GM19351 (cell line): ENCODE measurements around the gene IGSF21.

Experiments
- ATAC-seq: cut with Tn5 transposase; IDR thresholded peaks from one replicate; pipeline ENCODE4 v1.9.1; 2021; ENCODE audit warnings: mild to moderate bottlenecking, moderate library complexity; ENCODE audit not compliant: unreplicated experiment

Gene IGSF21

DNA sequence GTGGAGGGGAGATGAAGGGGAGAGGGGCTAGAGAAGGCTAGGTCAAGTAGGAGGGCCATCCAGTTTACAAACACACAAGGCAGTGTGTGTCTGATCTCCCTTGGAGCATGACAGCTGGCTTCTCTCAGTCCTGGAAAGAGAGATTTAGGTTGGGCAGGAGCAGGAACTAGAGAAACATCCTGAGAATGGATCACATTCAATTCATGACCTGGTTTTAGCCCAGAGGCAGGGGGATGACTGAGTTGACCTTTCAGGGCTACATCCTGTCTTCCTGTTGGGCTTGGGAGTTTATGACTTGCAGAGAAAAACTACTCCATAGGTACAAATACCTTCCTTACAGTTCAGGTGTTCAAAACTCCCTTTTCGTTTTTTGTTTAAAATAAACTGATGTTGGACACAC is 97.0 kb downstream of the IGSF21 start:
- no peak for ATAC-seq

DNA sequence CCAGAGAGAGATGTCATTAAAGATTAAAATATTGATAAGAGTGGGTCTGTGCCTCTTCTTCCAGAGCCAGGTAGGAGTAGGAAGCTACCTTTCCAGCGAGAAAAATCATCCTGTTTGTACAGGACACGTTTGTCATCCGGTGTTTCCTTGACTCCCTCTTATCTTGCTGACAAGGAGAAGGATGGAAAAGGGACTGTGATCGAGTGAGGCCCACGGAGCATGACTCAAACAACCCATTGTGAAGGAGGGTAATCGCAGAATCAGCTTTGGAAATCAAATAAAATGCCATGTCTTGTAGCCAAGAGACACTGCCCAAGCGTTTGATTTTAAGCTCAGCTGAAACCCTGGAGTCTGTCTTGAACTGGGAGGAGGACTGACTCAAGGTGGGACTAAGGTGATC is 97.7 kb downstream of the IGSF21 start:
- no peak for ATAC-seq

- ATAC-seq = no peak
Measured at GRCh38 chr1:18211764-18212163, 104.2 kb downstream of the IGSF21 start.

- ATAC-seq = no peak
Measured at GRCh38 chr1:18217398-18218043, 109.9 kb downstream of the IGSF21 start.

- ATAC-seq = no peak
Measured at GRCh38 chr1:18229625-18230024, 122.0 kb downstream of the IGSF21 start.

DNA sequence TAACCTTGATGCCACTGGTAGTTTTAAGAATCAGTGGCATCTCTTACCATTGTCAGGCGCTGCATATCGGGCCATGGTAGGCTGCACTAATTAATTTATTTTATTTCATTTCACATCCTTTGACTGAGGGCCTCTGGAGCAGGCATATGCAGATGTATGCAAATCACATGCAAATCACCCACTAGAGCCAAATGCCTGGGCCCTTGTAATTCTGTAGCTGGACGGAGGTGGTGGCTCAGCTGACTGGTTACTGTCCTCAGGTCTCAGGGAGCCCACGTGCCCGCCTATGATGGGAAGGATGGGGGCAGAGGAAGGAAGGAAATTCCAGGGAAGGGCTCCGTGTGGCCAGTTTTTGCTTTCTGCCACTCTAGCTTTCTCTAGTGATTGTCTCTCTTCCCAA is 122.7 kb downstream of the IGSF21 start:
- ATAC-seq = no peak

GRCh38 chr1:18230840-18231239 is 123.2 kb downstream of the IGSF21 start:
- ATAC-seq = no peak

GRCh38 chr1:18232052-18232451 is 124.5 kb downstream of the IGSF21 start:
- no peak for ATAC-seq

DNA sequence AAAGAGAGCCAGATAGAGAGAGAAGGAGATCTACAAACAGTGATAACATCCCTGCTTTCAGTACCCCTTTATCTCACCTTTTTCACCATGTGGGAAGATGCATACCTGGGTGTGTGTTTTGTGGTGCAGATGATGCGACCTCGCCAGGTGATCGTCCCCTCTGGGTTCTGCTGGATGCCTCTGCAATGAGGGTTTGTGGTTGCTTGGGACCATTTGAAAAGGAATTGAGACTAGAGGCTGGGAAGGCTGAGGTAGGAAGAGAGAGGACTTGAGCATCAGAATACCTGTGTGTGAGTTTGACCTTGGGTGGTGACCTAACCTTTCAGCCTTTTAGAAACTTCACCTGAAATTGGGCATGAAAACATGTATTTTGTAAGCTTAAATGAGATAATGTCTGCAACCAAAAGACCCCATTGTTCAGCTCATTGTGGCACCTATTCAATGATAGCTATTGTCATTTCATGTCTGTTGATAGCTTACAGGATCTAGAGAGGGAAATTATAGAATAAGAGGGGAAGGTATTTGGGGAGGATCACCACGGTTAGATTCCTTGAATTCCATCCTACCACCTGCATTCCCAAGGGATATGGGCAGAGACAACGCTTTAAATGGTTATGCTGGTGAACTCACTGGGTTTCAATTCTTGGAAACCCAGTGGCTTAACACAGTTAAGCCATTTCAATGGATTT is 125.7 kb downstream of the IGSF21 start:
- ATAC-seq = no peak

- ATAC-seq = no peak
Measured at GRCh38 chr1:18234790-18235242, 127.2 kb downstream of the IGSF21 start.

DNA sequence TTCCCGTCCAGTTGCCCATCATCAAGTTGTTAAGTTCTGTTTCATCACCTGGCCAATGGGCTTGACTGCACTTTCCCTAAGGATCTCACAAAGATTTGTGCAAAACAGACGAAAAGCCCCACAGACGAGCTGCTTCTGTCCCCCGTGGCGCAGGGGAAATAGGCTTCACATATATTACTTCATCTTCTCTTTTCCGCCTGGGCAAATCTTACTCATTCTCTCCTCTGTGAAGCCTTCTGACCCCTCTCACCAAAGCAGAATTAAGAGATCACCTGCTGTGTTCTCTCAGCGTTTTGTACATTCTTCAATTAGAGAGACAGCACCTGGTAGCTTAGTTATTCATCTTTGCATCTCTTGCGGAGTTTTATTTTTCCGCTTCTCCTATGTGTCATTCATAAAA is 129.8 kb downstream of the IGSF21 start:
- ATAC-seq = no peak

DNA sequence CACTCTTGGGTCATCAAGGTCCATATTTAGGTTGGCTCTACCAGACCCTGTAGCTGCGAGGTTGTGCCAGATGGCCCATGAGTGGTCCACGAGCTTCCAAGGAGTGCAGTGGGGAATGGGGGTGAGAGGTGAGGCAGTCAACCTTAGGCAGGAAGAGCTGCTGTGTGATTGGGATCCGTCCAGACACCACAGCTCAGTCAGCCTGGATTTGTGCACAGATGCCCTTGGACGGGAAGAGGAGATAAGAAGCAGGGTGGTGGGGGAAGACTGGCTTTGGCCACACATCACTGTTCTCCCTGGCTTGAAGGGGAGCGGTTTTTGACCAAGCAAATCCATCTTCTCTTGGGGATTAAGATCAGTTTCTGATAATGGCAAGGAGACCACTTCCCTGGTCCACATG is 130.6 kb downstream of the IGSF21 start:
- ATAC-seq = no peak

- ATAC-seq = no peak
Measured at GRCh38 chr1:18239671-18240070, 132.1 kb downstream of the IGSF21 start.

DNA sequence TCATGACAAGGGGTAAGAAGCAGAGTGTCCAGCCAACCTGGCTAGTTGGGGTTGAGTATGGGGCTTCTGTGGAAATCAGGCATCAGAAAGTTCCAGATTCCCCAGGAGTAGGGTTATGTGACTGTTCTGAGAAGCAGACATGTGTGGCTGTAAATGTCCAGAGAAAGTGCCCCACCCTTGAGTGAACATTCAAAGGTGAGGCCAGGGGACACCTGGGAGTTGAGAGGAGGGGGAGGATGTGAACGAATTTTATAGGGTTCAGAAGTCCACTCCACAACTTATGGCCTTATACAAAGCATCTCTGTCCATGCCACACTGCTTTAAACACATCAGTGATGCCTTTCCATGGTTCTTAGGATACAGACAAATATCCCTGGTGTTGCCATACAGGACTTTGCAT is 133.3 kb downstream of the IGSF21 start:
- no peak for ATAC-seq

GRCh38 chr1:18241891-18242290 is 134.3 kb downstream of the IGSF21 start:
- no peak for ATAC-seq

DNA sequence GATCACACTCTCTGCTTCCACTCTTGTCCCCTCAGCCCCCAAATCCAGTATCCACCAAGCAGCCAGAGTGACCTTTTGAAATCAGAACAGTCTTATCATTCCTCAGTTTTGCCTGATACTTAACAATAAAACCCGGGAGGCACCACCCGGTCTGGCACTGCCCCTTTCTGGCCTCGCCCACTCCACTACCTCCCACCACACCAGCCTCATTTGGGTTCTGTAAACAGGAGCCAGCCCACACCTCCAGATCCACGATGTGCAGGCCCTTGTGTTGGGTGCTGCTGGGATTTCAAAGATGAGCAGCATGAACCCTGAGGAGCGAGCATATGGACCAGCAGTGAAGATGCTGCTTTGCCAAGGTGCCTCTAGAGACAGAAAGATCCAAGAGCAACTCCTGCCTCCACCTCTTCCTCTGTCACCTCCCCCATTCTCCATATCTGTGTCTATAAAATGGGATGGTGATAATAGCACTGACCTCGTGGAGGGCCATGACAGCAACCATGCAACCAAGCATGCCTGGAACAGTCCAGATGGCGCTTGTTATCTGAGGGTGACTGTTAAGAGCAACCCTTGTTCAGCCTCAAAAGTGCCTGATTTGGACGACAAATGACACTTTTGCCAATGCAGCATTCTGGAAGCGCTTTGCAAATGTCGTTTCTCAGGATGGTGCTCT is 136.0 kb downstream of the IGSF21 start:
- ATAC-seq = no peak

GRCh38 chr1:18244762-18245161 is 137.2 kb downstream of the IGSF21 start:
- ATAC-seq = no peak

DNA sequence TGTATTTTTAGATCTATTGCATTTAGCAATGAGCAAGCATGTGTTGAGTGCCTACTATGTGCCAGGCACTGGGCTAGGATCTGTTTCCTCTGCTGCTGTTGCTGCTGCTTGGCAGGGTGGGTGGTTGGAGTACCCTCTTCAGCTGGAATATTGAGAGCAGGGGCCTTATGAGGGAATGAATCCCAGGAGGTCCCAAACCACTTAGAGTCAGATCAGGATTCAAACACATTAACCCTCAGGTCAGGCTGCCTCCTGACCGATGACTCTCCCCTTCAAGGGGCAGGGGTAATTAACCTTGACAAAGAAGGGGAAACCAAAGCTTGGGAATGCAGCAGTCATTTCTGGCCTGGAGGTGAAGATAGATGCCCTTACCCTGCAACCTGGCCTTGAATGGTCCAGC is 138.0 kb downstream of the IGSF21 start:
- no peak for ATAC-seq

DNA sequence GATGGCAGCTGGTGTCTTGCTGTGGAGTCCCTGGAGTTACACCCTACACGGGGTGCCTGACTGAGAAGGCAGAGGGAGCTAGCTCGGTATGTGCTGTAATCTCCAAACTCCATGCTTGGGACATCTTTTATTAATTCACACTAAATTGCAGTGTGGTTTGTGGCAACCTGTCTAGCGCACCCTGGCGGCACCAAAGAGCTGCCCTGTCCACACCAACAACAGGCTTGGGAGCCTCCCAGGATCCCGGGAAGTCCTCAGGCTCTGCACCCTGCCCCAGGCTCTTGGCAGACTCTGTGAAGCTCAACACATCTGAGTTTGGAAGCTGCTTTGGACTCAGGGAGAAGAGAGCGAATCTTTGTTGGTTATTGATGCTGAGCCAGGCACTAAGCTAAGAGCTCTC is 138.9 kb downstream of the IGSF21 start:
- no peak for ATAC-seq

GRCh38 chr1:18247151-18247550 is 139.6 kb downstream of the IGSF21 start:
- ATAC-seq = no peak

GRCh38 chr1:18249631-18250030 is 142.0 kb downstream of the IGSF21 start:
- ATAC-seq = no peak

DNA sequence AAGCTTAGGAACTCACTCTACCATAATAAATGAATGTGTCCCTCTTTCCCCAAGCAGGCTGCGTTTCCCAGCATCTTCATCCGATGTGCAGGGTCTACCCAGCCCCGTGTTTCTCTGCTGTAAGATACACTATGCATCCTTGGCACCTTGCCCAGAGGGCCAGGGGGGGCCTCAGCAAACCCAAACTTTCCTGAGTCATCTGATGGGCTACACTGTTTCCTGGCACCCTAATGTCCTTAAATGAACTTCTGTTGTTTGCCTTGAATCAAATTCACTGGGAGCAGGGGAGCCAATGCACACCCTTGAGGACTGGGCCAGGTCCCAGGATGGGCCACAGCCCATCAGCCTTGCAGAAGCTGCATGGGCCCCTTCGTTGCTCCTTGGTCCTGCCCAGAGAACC is 145.5 kb downstream of the IGSF21 start:
- no peak for ATAC-seq
